Panc1 (cell line): ENCODE measurements around the gene CIITA.

Source experiments
- POLR2AphosphoS5 ChIP-seq: IDR thresholded peaks from 2 replicates; pipeline ENCODE4 v1.6.1; 2012; ENCODE audit warnings: mild to moderate bottlenecking, low read depth, low read length, moderate library complexity
- SIN3A ChIP-seq: IDR thresholded peaks from 2 replicates; pipeline ENCODE4 v1.6.1; 2012; ENCODE audit warnings: low read depth, mild to moderate bottlenecking, low read length, moderate library complexity, borderline replicate concordance; ENCODE audit not compliant: insufficient read depth
- TF ChIP-seq, protein P1 (sequence below): fragments of 450-650 bp; IDR thresholded peaks from 2 replicates; pipeline ENCODE4 v1.5.1; 2017; ENCODE audit warnings: mild to moderate bottlenecking

DNA sequence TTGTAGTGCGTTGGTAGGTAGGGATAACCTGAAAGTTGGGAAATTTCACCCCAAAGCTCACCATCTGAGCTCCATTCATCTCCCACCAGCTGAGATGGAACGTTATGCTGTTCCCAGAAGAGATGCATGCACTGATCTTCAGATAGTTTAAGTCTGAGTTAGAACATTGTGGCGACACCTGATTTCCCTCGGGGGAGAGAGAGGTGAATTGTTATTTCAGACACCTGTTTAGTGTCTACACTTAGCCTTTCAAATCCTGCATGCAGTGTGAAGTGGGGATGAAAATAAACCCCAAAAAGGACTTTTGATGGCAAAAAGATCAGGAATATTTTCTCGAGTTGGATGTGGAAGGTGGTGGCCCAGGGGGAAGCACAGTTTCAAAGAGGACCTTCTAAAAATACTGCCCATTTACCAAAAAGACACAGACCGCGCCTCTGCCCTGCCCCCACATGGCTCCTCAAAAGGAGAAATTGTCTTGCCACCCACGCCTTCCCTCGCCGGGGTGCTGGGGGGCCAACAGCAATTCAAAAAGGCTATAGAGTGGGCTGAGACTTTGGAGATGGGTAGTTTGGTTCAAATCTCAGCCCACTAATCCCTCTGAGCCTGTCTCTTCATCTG is 11.4 kb downstream of the CIITA start:
- TF ChIP-seq, protein P1, sequence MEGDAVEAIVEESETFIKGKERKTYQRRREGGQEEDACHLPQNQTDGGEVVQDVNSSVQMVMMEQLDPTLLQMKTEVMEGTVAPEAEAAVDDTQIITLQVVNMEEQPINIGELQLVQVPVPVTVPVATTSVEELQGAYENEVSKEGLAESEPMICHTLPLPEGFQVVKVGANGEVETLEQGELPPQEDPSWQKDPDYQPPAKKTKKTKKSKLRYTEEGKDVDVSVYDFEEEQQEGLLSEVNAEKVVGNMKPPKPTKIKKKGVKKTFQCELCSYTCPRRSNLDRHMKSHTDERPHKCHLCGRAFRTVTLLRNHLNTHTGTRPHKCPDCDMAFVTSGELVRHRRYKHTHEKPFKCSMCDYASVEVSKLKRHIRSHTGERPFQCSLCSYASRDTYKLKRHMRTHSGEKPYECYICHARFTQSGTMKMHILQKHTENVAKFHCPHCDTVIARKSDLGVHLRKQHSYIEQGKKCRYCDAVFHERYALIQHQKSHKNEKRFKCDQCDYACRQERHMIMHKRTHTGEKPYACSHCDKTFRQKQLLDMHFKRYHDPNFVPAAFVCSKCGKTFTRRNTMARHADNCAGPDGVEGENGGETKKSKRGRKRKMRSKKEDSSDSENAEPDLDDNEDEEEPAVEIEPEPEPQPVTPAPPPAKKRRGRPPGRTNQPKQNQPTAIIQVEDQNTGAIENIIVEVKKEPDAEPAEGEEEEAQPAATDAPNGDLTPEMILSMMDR = no peak
- TF ChIP-seq POLR2AphosphoS5 (no peak), SIN3A (no peak)
